Thyroid gland (tissue), 4 donors: ENCODE data around the gene CCDC38. TPM values are rescaled to one million over a fixed set of nuclear protein-coding genes. Genes with fewer than 3 reads are reported as not detected.

Experiments used
- DNase-seq, 2 donors: peaks; one replicate each; pipeline ENCODE4 v3.0.0-alpha.2; 2019
- H3K27ac ChIP-seq, 3 donors: fragments of 200-600 bp; sonication (generic); 1 replicate in 2 of 3; 2 replicates in 1 of 3; pipeline ENCODE4 v1.5.1; 2016 to 2019; ENCODE audit warnings: mild to moderate bottlenecking in 1 of 3, moderate library complexity in 1 of 3
- H3K27me3 ChIP-seq: fragments of 200-600 bp; sonication (generic); one replicate; pipeline ENCODE4 v1.5.1; 2019
- H3K36me3 ChIP-seq, 2 donors: fragments of 200-600 bp; sonication (generic); one replicate each; pipeline ENCODE4 v1.5.1; 2016 to 2019
- H3K4me1 ChIP-seq, 2 donors: fragments of 200-600 bp; sonication (generic); one replicate each; pipeline ENCODE4 v1.5.1; 2017 to 2019
- H3K4me3 ChIP-seq, 3 donors: fragments of 200-600 bp; sonication (generic); replicated peaks in 1 of 3; 1 replicate in 2 of 3; 2 replicates in 1 of 3; pipeline ENCODE4 v1.5.1; 2016; ENCODE audit warnings: mild to moderate bottlenecking in 1 of 3
- H3K9me3 ChIP-seq: fragments of 200-600 bp; sonication (generic); one replicate; pipeline ENCODE4 v1.5.1; 2017
- CTCF ChIP-seq, 6 experiments: fragments of 200-600 bp in 3 of 6; fragments of 450-650 bp in 3 of 6; sonication (generic) in 3 of 6; IDR thresholded peaks; one replicate each; pipeline ENCODE4 v1.5.1; 2016 to 2019; ENCODE audit warnings: antibody characterized with exemption in 6 of 6, mild to moderate bottlenecking in 2 of 6, inconsistent platforms in 1 of 6, moderate library complexity in 1 of 6
- POLR2A ChIP-seq, 2 donors: fragments of 450-650 bp; IDR thresholded peaks; one replicate each; pipeline ENCODE4 v1.6.1; 2017; ENCODE audit warnings: antibody characterized with exemption in 2 of 2, mild to moderate bottlenecking in 2 of 2, moderate library complexity in 1 of 2
- WGBS, 2 donors: methylation state at CpG; one replicate each; pipeline ENCODE4 v1.1.5; 2017; 5-methylcytosine and 5-hydroxymethylcytosine counted together
- intact Hi-C: fragments of 100-400 bp; cut with DNase I; formaldehyde crosslinking; loops from one replicate; pipeline ENCODE4 v1.15.1; 2023
- total RNA-seq, 4 donors: library from RNA; depleted of rRNA; stranded (reverse); fragments of >200 nt; gene quantifications; one replicate each; pipeline ENCODE4 v1.2.3, GENCODE V29; 2016

The CCDC38 gene
- total RNA-seq, 4 donors from 2014 or later, result 0.67 TPM; not detected in 3

- no peak for DNase-seq
- H3K36me3 ChIP-seq, result no peaks in the 10 kb centered on the region
- 81 to 83% methylated on average over 3 of the region's 3 CpGs for WGBS, 2 donors
- H3K27ac ChIP-seq, result no peak overlapping the region
- no peaks in the 10 kb centered on the region for H3K27me3 ChIP-seq
- H3K4me1 ChIP-seq, result no peaks in the 10 kb centered on the region
- intact Hi-C loops, result no loop called here
- H3K4me3 ChIP-seq, result no peak overlapping the region
- H3K9me3 ChIP-seq, result no peaks in the 10 kb centered on the region
- TF ChIP-seq CTCF (IDR thresholded peaks at IDR 0.05), result no peak
- TF ChIP-seq POLR2A (IDR thresholded peaks at IDR 0.05), result no peak
Measured at GRCh38 chr12:95890958-95891357, 51.5 kb downstream of the CCDC38 start.

GRCh38 chr12:95887311-95887710 lies 55.1 kb downstream of the CCDC38 start:
- no peak overlapping the region for H3K4me3 ChIP-seq
- intact Hi-C loops, result no loop called here
- no peaks in the 10 kb centered on the region for H3K4me1 ChIP-seq
- H3K27ac ChIP-seq, result no peak overlapping the region
- H3K9me3 ChIP-seq, result no peaks in the 10 kb centered on the region
- DNase-seq, result no peak
- 83 to 84% methylated on average over 5 of the region's 5 CpGs for WGBS, 2 donors
- TF ChIP-seq POLR2A (IDR thresholded peaks at IDR 0.05) (no peak), CTCF (IDR thresholded peaks at IDR 0.05) (no peak)
- no peaks in the 10 kb centered on the region for H3K36me3 ChIP-seq
- no peaks in the 10 kb centered on the region for H3K27me3 ChIP-seq

GRCh38 chr12:95884998-95885397 lies 57.4 kb downstream of the CCDC38 start:
- H3K27me3 ChIP-seq, result no peaks in the 10 kb centered on the region
- DNase-seq, result no peak
- WGBS, 2 donors, result 49 to 64% methylated on average over 3 of the region's 3 CpGs
- intact Hi-C loops, result no loop called here
- no peaks in the 10 kb centered on the region for H3K36me3 ChIP-seq
- H3K4me3 ChIP-seq, result no peak overlapping the region
- H3K9me3 ChIP-seq, result no peaks in the 10 kb centered on the region
- H3K4me1 ChIP-seq, result no peaks in the 10 kb centered on the region
- TF ChIP-seq CTCF (IDR thresholded peaks at IDR 0.05) (no peak), POLR2A (IDR thresholded peaks at IDR 0.05) (no peak)
- no peak overlapping the region for H3K27ac ChIP-seq

GRCh38 chr12:95882873-95883272 lies 59.5 kb downstream of the CCDC38 start:
- Histone ChIP-seq H3K4me1 (no peaks in the 10 kb centered on the region), H3K27me3 (no peaks in the 10 kb centered on the region), H3K4me3 (no peak overlapping the region), H3K9me3 (no peaks in the 10 kb centered on the region), H3K36me3 (no peaks in the 10 kb centered on the region), H3K27ac (no peak overlapping the region)
- intact Hi-C loops, result no loop called here
- TF ChIP-seq POLR2A (IDR thresholded peaks at IDR 0.05) (no peak), CTCF (IDR thresholded peaks at IDR 0.05) (no peak)
- WGBS, 2 donors, result 92 to 98% methylated on average over 4 of the region's 4 CpGs
- DNase-seq, result no peak

- Histone ChIP-seq H3K27ac (no peak overlapping the region), H3K36me3 (no peaks in the 10 kb centered on the region), H3K4me1 (no peaks in the 10 kb centered on the region), H3K27me3 (no peaks in the 10 kb centered on the region), H3K4me3 (no peak overlapping the region), H3K9me3 (no peaks in the 10 kb centered on the region)
- intact Hi-C loops, result no loop called here
- WGBS, 2 donors, result 50 to 59% methylated on average over 1 of the region's 1 CpG
- TF ChIP-seq CTCF (IDR thresholded peaks at IDR 0.05) (no peak), POLR2A (IDR thresholded peaks at IDR 0.05) (no peak)
- no peak for DNase-seq
Measured at GRCh38 chr12:95882080-95882479, 60.3 kb downstream of the CCDC38 start.
